HG02973 (cell line): ENCODE data around the gene FZR1.

ENCODE experiments used
- ATAC-seq: cut with Tn5 transposase; IDR thresholded peaks from one replicate; pipeline ENCODE4 v1.9.1; 2021; ENCODE audit warnings: moderate library complexity; ENCODE audit not compliant: unreplicated experiment

FZR1 gene

DNA sequence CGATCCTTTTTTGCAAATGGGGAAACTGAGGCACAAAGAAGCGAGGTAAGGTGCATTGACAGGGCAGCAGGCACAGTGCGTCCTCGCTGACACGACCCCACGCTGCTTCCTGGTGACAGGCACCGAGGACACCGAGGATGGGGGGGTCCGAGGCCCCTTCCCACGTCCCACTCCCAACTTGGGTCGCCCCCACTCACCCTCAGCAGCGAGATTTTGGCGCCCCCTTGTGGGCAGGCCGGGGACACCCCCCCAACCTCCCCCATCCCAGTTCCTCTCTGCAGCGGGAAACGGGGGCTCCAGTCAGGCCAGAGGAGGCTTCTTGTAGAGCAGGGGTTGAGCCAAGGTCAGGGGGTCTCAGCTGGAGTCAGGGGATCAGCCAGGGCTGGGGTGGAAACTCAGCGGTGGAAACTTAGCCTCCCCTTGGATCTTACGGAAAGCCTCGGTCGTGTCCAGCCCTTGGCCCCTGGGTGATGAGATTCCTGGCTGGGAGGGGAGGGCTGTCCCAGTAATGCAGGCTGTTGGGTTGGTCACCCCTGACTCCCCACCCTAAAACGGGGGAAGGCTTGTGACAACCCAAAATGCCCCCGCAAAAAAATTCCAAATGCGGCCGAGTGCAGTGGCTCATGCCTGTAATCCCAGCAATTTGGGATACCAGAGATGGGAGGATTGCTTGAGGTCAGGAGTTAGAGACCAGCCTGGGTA is 34.0 kb upstream of the FZR1 start:
- no peak for ATAC-seq

DNA sequence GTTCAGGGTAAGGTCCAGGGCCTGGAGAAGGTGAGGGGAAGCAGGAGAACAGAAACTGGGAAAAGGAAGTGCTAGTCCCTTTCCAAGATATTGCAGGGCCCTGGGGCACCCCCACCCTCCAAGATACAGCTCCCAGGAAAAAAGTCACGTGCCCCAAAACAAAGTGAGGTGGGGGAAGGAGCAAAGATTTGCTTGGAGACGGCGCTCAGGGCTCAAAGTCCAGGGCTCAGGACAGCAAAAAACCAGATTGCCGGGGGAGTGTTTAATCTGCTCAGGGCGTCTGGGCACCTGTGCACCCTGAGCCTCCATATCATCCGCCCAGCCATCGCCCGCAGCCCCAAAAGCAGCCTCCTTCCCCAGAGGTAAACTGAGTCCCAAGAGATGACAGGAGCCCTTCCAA is 32.1 kb upstream of the FZR1 start:
- no peak for ATAC-seq

DNA sequence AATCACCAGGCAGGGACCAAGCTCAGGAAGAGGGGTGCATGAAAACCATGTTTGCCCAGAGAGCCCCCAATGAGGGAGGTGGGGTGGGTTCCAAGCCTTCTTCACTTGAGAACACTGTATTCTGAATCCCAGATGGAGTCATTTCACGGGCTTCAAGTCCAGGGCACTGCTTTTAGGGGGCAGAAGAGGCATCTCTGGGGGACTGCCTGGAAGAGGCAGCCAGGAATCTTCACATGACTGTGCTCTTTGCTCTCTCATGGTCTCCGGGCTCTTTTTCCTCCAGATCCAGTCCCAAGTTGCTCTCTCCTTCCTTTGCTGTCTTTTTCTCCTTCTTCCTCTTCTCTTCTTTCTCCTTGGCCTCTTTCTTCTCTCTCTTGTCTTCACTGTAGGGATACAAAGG is 31.5 kb upstream of the FZR1 start:
- no peak for ATAC-seq

DNA sequence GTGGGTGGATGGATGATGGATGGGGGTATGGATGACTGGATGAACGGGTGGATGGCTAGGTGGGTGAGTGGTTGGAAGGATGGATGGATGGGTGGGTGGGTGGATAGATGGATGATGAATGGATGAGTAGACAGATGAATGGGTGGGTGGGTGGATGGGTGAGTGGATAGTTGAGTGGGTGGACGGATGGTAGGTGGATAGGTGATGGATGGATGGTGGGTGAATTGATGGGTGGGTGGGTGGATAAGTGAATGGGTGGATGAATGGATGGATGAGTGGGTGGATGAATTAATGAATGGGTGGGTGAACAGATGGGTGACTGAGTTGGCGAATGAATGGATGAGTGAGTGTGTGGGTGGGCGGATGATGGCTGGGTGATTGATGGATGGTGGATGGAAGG is 30.7 kb upstream of the FZR1 start:
- ATAC-seq, result no peak

DNA sequence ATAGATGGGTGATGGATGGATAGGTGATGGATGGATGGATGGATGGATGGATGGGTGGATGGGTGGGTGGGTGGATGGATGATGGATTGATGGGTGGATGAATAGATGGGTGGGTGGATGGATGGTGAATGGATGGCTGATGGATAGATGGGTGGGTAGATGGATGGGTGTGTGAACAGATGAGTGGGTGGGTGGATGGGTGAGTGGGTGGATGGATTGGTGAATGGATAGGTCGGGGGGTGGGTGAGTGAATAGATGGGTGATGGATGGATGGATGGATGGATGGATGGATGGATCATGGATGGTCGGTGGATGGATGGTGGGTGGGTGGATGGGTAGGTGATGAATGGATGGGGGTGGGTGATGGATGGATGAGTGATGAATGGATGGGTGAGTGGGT is 29.3 kb upstream of the FZR1 start:
- ATAC-seq, result no peak

DNA sequence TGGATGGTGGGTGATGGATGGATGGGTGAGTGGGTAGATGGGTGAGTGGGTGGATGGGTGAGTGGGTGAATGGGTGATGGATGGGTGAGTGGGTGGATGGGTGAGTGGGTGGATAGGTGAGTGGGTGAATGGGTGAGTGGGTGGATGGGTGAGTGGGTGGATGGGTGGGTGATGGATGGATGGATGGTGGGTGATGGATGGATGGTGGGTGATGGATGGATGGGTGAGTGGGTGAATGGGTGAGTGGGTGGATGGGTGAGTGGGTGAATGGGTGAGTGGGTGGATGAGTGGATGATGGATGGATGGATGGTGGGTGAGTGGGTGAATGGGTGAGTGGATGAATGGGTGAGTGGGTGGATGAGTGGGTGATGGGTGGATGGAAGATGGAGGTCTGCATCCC is 28.6 kb upstream of the FZR1 start:
- no peak for ATAC-seq

DNA sequence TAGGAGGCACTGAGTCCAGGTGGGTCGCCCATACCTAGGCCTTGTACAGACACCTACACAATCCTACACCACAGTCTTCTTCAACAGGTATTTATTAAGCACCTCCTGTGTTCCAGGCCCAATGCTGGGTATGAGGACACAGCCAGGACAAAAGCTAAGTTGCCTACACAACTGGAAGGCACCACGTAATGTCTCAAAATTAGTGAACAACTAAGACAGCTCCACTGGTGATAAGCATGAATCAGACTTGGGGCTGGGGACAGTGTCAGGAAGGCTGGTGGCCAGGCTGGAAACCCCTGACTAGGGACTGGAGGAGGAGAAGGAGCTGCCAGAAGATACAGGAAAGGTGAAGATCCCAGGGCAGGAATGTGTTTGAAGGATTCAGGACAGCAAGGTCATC is 28.2 kb upstream of the FZR1 start:
- no peak for ATAC-seq

DNA sequence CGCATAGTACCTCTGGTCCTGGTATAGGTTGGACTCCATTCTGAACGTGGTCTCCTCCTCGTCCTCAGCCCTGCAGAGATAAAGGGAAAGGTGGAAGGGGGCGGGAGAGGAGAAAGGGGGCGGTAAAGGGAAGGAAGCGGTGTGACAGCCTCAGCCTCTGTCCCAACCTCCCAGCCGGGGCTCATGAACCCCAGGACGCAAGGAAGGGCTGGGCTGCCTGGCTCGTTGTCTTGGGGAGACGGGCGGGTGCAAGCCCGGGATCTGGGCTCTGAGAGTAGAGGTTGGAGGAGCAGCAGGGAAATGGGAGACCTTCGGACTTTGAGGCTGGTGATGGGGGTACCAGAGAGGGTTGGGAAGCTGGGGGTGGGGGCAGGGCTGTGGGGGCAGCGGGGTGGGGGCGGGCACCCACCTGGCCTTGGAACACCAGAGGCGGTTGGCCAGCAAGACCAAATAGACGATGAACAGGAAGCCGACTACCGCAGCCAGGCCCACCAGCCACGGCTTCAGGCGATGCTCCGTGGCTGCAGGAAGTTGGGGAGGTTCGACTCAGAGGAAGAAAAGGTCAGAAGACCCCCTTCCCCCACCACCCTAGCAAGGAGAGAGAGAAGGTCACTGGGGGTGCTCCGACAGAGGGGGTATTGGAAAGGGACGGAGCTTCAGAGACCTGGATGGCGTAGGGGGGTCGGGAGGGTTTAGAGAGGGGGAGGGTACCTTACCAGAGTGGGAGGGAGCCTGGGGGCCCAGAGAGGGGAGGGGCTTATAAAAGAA is 27.5 kb upstream of the FZR1 start:
- no peak for ATAC-seq

DNA sequence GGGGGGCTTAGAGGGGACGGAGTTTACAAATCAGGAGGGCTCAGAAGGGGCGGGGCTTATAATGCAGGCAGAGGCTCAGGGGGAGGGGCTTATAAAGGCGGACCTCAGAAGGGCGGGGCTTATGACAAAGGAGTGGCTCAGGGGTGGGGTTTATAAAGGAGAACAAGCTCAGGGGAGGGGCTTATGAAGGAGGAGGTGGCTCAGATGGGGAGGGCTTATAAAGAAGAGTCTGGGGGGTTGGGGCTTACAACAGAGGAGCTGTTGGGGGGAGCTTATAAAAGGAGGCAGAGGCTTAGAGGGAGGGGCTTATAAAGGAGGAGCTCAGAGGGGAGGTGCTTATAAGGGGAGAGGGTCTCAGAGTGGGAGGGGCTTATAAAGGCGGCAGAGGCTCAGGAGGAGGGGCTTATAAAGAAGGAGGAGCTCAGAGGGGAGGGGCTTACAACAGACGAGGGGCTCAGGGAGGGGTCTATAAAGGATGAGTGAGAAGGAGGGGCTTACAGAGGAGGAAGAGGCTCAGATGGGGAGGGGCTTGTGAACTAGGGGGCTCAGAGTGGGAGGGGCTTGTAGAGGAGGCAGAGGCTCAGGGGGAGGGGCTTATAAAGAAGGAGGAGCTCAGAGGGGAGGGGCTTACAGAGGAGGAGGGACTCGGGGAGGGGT is 26.8 kb upstream of the FZR1 start:
- no peak for ATAC-seq

DNA sequence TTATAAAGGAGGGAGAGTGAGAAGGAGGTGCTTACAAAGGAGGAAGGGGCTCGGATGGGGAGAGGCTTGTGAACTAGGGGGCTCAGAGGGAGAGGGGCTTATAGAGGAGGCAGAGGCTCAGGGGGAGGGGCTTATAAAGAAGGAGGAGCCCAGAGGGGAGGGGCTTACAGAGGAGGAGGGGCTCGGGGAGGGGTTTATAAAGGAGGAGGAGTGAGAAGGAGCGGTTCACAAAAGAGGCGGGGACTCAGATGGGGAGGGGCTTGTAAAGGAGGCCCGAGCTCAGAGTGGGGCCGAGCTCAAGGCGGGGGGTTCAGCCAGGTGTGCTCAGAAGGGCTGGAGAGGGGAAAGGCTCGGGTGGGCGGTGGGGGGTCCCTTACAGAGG is 26.3 kb upstream of the FZR1 start:
- no peak for ATAC-seq

DNA sequence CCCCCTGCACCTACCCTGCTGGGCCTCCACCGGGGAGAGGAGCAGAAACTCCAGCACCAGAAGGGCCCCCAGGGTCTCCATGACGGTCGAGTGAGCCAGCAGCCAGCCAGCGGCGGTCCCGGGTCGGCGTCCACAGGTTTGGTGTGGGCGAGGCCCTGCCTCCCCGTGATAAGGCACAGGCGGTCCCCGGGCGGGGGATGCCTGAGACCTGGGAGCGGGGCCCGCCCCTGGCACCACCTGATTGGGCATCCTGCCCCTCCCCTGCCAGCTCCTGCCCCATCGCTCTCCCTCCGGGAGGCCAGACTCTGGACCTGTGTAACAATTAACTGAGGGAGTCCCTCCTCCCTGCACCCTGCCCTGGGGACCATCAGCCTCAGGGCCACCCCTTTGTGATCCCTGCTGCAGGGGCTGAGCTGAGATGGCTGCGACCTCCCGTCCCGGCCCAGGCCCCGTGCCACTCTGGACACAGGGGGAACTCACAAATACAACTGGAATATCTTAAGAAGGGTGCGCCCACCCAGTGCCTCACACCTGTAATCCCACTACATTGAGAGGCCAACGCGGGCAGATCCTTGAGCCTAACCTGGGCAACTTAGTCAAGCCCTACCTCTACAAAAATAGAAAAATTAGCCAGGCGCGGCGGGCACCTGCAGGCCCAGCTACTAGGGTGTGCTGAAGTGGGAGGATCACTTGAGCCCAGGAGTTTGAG is 25.6 kb upstream of the FZR1 start, which contains the start of gene SMIM24:
TSS of gene SMIM24 (minus strand) at position 143 of the 709 bp plus-strand sequence. CDS start at position 81, 62 bp downstream.
- ATAC-seq, result no peak

DNA sequence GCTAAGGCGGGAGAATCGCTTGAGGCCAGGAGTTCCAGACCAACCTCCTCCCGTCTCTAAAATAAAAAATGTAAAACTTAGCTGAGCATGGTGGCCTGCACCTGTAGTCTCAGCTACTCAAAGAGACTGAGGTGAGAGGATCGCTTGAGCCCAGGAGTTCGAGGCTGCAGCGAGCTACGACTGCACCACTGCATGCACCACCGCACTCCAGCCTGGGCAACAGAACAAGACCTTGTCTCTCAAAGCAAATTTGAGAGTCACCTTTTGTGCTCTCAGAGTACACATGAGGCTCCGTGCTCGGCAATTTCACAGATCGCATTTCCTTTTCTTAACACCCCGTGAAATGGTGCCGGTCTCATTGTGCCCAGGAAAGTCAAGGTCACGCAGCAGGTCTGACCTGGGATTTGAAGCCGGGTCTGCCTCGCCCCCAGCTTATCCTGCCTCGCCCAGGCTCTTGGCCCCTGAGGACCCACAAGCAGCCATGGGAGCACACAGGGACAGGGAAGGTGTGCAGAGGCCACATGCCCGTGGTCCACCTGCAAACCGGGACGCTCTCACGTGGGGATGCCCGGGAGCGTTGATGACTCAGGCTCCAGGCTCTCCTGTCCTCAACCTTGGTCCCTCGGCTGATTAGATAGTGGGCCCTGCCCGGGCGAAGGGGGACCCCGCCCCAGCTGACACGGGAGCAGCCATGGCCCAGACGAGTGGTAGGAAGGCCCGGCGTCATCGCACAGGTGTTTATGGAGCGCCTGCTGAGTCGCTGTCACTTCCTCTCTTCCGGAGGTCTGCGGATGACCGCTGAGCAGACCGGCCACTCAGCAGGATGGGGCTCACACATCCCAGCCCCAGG is 24.6 kb upstream of the FZR1 start:
- no peak for ATAC-seq

DNA sequence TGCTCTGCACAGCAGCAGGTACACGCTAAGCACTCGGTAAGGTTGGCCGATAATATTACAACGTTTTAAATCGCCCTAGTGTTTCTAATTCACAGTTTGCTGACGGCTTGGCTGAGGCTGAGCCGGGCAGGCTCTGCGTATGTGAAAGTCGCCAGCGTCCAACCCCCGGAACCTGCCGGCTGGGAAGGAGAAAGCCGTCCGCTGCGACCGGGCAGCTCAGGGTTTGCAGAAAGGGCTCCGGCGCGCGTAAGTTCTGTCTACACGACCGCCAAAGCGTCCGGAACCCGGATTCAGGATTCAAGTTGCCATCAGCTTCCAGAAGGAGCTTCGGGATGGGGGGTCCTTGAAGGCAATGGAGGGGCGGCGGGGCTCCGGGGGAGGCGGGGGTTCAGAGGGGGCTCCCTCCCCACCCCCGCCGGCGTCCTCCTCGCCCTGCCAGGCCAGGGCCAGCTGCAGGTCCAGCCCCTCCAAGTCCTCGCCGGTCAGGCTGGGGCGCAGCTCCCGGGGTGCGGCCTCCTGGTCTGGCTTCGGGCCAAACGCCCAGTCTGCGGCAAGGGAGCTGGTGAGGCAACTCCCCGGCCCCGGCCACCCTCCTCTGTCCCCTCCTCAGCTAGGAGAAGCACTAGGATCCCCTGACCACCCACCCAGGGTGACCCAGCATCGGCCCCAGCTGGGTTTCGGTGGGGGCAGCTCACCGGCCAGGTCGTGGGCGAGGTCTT is 23.4 kb upstream of the FZR1 start:
- no peak for ATAC-seq

DNA sequence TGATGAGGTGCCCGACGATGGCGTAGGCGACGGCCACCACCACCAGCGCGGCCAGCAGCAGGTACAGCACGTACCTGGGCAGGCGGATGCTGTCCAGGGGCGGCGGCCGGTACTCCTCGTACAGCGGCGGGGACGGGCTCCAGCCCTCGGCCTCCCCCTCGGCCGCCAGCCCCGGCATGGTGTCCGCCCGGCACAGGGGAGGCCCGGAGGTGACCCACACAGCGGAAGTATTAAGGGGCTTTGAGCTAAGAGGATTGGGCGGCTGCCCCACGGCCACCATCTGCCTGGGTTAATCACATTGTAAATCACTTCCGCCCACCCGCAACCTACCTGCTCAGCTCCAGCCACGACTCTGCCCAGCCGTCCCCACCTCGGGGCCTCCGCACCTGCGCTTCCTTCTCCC is 22.9 kb upstream of the FZR1 start, which contains the start of gene SMIM44:
TSS of gene SMIM44 (minus strand) at position 216 of the 403 bp plus-strand sequence. CDS start at position 178, 38 bp downstream.
- no peak for ATAC-seq

DNA sequence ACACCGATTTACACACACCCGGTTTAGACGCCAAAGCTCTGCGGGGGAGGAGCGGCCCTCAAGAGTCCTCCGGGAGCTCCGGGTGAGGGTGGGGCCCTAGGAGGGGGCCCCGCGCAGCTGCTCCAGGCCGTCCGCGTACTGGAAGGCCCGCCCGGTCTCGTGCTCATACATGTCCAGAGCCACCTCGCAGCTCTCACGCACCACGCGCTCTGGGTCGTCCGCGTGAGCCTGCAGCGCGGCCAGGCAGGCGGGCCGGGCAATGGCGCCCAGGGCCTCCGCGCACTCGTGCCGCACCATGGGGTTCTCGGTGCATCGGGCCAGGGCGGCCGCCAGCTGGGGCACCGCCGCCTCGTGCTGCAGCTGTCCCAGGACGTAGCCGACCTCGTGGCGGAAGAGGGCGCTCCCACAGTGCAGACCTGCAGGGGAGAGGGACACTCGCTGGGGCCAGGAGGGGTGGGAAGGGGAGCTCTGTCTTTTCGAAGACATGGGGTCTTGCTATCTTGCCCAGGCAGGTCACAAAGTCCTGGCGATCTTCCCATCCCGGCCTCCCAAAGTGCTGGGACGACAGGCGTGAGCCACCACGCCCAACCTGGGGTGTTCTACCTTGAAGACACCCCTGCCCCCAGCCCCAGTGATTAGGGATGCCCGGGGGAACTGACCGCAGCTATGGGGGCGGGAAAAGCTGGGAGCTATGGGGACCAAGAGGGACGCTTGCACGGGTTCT is 14.6 kb upstream of the FZR1 start:
- ATAC-seq, result no peak

DNA sequence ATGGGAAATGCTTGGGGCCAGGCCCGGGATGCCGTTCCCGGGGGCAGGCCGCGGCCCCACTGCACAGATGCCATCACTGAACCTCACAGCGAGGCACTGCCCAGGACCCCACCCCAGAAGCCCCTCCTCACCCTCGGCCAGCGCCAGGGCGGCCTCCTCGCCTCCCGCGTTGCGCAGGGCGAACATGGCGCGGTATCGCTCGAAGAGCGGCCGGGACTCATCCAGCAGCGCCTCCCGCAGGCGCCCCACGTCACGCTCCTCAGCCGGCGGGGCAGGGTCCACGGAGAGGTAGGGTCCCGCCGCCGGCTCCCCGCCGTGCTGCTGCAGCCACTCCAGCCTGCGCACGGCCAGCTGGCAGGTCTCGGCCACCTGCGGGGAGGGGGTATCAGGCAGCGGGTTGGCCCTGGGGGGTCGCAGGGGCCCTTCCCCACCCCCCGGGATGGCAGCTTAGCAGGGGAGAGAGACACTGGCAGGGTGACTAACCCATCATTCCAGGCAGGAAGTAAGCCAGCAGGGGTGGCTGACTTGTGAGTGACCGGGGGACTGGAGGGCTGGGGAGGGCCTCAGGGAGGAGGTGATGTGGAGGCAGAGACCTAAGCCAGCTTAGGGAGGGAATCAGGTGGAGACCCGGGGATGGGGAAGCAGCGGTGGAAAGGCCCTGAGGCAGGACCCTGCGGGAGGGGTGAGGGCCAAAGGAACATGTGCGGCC is 13.8 kb upstream of the FZR1 start:
- ATAC-seq, result no peak

DNA sequence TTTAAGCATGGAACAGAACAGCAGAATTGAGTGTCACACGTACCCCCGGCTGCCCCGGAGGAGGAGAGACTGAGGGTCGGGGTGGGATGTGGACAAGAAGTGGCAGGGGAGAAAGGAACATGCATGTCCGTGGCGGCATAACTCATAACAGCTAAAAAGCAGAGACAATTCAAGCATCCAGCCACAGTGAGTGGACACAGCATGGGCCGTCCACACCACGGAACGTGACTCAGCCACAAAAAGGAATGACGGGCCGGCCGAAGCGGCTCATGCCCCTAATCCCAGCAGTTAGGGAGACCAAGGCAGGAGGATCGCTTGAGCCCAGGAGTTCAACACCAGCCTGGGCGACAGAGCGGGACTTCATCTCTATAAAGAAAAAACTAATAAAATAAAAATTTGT is 13.2 kb upstream of the FZR1 start:
- ATAC-seq, result no peak

DNA sequence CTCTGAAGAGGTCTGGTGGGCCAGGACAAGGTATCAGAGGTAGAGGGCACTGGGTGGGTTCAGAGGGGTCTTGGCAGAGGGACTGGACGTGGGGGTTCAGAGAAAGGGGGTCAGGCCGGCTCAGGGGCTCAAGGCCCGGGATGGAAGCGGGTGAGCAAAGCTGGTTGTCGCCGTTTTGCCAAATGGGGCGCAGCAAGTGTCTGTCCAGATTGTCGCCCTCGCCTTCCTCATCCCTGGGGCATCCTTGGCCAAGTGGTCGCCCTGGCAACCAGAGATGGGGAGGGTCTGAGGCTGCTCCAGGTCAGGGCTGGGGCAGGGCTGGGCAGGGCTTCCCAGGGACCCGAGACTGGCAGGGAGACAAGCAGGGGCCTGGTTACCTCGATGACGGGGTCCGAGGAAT is 12.5 kb upstream of the FZR1 start:
- ATAC-seq, result no peak
